NB4 (cell line): ENCODE results near the gene CYP4F22.

Experiments
- DNase-seq: peaks from one replicate; pipeline ENCODE4 v3.0.0; 2010; ENCODE audit warnings: low read depth
- H3K4me3 ChIP-seq: one replicate; pipeline ENCODE4 v1.5.1; 2011; ENCODE audit warnings: mild to moderate bottlenecking, low read depth, low read length, moderate library complexity
- MYC ChIP-seq: IDR thresholded peaks from 2 replicates; pipeline ENCODE4 v1.6.1; 2011; ENCODE audit warnings: low read depth, low read length
- POLR2A ChIP-seq: IDR thresholded peaks from 2 replicates; pipeline ENCODE4 v1.6.1; 2011; ENCODE audit warnings: mild to moderate bottlenecking; ENCODE audit not compliant: insufficient read length; ENCODE audit errors: extremely low read depth
- TF ChIP-seq, protein P1 (sequence below): IDR thresholded peaks from 2 replicates; pipeline ENCODE4 v1.6.1; 2011; ENCODE audit warnings: low read depth, low read length
- TF ChIP-seq, protein P2 (sequence below): IDR thresholded peaks from one replicate; pipeline ENCODE4 v1.5.1; 2012; ENCODE audit warnings: low read depth, low read length

Gene CYP4F22

DNA sequence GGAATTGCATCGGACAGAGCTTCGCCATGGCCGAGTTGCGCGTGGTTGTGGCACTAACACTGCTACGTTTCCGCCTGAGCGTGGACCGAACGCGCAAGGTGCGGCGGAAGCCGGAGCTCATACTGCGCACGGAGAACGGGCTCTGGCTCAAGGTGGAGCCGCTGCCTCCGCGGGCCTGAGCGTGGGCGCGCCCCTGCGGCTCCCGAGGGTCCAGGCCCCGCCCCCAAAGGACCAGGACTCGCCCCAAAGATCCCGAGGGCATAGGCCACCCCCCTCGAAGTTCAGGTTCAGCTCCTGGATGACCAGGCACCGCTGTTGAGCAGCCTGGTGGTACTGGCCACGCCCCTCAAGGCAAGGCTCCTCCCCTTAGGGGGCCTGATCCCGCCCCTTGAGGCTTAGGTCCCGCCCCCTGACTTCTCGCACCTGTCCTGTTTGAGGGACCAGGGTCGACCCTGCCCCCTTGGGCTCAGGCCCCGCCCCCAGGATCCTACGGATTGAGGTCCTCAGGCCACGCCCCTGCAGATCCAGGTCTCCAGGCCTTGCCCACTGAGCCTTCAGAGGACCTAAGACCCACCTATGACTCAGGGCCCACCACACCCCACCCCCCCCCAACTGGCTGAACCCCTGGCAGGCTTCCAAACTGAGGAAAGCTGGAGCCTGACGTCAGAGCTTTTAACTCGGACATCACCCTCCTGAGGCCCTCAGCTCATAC, 43.1 kb downstream of the CYP4F22 start:
- no peak for DNase-seq
- TF ChIP-seq POLR2A, result no peak
- TF ChIP-seq, protein P1, sequence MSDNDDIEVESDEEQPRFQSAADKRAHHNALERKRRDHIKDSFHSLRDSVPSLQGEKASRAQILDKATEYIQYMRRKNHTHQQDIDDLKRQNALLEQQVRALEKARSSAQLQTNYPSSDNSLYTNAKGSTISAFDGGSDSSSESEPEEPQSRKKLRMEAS, result no peak
- no peak for TF ChIP-seq MYC
- TF ChIP-seq, protein P2, sequence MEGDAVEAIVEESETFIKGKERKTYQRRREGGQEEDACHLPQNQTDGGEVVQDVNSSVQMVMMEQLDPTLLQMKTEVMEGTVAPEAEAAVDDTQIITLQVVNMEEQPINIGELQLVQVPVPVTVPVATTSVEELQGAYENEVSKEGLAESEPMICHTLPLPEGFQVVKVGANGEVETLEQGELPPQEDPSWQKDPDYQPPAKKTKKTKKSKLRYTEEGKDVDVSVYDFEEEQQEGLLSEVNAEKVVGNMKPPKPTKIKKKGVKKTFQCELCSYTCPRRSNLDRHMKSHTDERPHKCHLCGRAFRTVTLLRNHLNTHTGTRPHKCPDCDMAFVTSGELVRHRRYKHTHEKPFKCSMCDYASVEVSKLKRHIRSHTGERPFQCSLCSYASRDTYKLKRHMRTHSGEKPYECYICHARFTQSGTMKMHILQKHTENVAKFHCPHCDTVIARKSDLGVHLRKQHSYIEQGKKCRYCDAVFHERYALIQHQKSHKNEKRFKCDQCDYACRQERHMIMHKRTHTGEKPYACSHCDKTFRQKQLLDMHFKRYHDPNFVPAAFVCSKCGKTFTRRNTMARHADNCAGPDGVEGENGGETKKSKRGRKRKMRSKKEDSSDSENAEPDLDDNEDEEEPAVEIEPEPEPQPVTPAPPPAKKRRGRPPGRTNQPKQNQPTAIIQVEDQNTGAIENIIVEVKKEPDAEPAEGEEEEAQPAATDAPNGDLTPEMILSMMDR, result no peak
- H3K4me3 ChIP-seq, result no peak overlapping the region

DNA sequence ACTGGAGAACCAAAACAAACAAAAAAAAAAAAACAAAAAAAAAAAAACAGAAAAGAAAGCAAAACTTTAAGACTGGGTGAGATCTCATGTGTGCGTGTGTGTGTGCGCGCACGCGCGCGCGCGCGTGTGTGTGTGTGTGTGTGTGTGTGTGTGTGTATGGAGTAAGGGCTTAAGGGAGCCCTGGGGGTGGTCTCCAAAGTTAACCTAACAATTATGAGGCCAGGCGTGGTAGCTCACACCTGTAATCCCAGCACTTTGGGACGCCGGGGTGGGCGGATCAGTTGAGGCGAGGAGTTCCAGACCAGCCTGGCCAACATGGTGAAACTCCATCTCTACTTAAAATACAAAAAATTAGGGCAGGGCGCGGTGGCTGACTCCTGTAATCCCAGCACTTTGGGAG, 46.7 kb downstream of the CYP4F22 start:
- TF ChIP-seq POLR2A (no peak), MYC (no peak)
- TF ChIP-seq, protein P1, result no peak
- TF ChIP-seq, protein P2, result no peak
- DNase-seq, result no peak
- no peak overlapping the region for H3K4me3 ChIP-seq

DNA sequence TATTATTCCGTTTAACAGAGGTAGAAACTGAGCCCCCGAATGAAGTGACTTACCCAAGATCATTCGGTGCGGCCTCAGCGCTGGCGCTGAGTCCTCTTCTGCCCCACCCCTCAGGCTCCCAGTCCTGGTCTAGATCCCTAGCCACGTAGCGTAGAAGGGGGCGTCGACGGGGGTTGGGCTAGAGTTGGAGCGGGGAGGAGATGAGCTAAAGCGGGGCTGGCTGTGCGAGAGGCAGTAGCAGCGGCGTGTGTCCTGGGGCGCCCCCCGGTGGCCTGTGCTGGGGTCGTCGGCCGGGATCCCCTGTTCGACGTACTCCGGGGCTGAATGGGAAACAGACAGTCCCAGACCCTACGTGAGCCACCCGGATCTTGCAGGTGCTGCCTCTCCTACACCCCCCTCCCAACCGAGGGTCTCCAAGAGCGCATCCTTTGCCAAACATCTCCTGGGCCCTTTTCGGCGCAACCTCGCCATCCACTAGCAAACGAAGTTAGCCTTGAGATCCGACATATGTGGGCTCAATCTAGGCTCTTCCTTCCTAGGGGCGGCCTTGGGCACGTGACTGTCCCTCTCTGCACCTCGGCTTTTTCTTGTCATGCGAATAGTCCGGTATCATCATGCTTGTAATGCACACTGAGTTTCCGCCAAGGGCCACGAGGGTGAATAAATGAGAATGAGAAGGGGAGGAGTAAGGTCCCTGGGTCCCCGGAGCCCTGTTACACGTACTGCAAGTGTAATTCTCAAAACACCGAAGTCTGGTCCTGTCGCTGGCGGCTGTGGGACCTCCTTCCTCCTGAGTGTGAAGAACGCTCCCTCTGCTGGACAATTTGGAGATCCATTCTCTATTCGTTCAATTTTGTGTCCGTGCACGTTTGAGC, 47.7 kb downstream of the CYP4F22 start:
- DNase-seq, result peak; percentile 94
- H3K4me3 ChIP-seq, result peak overlapping the region; percentile 43
- peak; percentile 67 for TF ChIP-seq MYC
- no peak for TF ChIP-seq POLR2A
- TF ChIP-seq, protein P1, result peak; percentile 65
- TF ChIP-seq, protein P2, result peak; percentile 67

DNA sequence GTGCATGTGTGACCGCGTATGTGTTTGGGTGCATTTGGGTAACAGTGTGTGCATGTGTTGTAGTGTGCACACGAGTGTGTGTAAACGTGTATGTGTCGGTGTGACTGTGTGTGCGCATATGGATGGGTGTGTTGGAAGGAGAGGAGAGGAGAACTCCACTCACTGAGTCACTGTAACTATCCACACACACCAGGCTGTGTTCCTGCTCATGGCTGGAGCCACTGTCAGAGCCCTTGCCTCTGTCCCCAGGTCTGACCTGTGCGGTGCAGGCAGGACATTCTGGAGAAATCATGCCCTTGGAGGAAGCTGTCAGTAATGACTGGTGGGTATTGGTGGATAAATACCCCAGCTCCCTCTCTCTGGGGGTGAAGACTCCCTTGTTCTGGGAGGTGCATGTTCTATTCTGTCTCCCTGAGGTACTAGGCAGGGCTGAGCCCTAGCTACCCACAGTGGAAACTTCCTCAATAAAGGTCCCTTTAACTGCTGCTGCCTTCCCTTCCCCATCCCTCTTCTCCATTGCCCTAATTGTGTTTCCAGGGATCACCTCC, 48.4 kb downstream of the CYP4F22 start:
- no peak overlapping the region for H3K4me3 ChIP-seq
- no peak for DNase-seq
- TF ChIP-seq, protein P1, result no peak
- TF ChIP-seq MYC (no peak), POLR2A (no peak)
- TF ChIP-seq, protein P2, result no peak

DNA sequence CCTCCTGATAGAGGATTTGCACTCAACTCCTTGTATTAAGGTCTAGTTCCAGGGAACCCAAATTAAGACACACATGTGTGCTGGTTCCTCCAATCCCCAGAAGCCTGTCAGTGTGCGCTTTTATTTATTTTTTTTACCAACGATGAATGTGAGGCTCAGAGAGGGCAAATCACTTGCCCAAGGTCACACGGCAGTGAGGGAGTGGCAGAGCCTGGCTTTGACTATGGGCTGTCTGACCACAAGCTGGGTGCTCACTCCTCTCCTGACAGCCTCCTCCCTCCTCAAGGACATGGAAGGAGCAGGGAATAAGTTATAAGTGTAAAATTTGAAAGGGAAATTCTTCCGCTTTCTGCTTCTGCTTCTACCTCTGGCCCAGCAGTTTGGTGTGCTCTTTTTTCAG, 48.9 kb downstream of the CYP4F22 start:
- no peak for DNase-seq
- TF ChIP-seq, protein P2, result no peak
- TF ChIP-seq, protein P1, result no peak
- TF ChIP-seq POLR2A, result no peak
- TF ChIP-seq MYC, result no peak
- no peak overlapping the region for H3K4me3 ChIP-seq
